DOHH2 (cell line): ENCODE measurements around the gene FEV.
A peak's percentile ranks its signal among the peaks of the same experiment; 100 is the strongest.

Source experiments
- CTCF ChIP-seq: fragments of 200-600 bp; sonication (generic); IDR thresholded peaks from one replicate; pipeline ENCODE4 v1.5.1; 2014; ENCODE audit warnings: antibody characterized with exemption, mild to moderate bottlenecking, low read depth, low read length; ENCODE audit not compliant: poor library complexity, severe bottlenecking
- EZH2phosphoT487 ChIP-seq: fragments of 200-600 bp; sonication (generic); IDR thresholded peaks from 2 replicates; pipeline ENCODE4 v1.6.1; 2017; ENCODE audit warnings: borderline replicate concordance, mild to moderate bottlenecking, antibody characterized with exemption, low read length, moderate library complexity, mixed read lengths

- TF ChIP-seq EZH2phosphoT487 (0 out of 2 replicates have a peak, but pooled peaks have one; percentile 38), CTCF (no peak)
Measured at GRCh38 chr2:218992703-218993344, 7.8 kb upstream of the FEV start.
